ENCODE results near the gene PHC2.
"Not testable (repeated sequence)": the region's sequence is repeated elsewhere in the genome, so short reads cannot be mapped to it uniquely, and the experiment has no call there.

DNA sequence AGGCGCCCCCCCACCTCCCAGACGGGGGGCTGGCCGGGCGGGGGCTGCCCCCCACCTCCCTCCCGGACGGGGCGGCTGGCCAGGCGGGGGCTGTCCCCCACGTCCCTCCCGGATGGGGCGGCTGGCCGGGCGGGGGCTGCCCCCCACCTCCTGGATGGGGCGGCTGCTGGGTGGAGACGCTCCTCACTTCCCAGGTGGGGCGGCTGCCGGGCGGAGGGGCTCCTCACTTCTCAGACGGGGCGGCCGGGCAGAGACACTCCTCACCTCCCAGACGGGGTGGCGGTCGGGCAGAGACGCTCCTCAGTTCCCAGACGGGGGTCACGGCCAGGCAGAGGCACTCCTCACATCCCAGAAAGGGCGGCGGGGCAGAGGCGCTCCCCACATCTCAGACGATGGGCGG, 121.5 kb downstream of the PHC2 start:
- not testable (repeated sequence) for TF ChIP-seq POLR2A, POLR2AphosphoS5, TAF1, SPI1 (IDR thresholded peaks at IDR 0.05; ENCODE audit: low read depth, low read length)
